ENCODE data around the gene RNF121. TPM values are rescaled to one million over a fixed set of nuclear protein-coding genes. Genes with fewer than 3 reads are reported as not detected.
A peak's percentile ranks its signal among the peaks of the same experiment; 100 is the strongest.

Gene RNF121
- total RNA-seq, 2 donors from 2014 or later: 28.6 to 43.0 TPM

DNA sequence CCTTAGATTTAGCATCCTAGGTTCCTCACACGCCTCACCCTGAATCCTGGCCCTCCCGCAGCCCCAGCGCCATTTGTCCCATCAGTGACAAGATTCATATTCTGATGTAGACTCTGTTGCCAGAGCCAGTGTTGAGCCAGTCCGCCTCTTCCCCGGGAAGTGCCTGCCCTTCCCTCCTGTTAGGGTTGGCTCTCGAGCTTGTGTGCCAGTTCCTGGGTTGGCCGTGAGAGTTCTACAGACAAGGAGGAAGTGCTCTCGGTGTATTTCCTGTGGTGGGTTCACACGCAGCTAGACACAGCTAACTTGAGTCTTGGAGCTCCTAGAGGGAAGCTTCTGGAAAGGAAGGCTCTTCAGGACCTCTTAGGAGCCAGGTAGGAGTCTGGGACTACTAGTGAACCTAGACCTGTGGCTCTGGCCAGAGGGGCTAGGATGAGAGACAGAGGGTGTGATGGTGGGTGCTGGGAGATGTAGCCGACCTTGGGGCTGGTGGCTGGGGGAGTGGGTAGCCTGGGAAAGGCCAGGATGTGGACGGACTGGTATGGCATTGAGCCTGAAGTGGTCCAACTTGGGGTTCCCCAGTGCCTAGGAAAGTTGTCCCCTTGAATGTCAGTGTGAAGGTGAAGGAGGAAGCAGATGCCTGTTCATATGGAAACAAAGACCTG lies 69.9 kb downstream of the RNF121 start, which contains the start of gene IL18BP:
Gene IL18BP, plus strand, starts transcription at position 261 of the 662 bp plus-strand sequence. CDS start 1,076 bp downstream, outside the sequence.
- H3K27me3 ChIP-seq: no peaks in the 10 kb centered on the region
- H3K4me1 ChIP-seq: peaks cover 3% of the 10 kb centered on the region
- peaks cover 12% of the 10 kb centered on the region for H3K36me3 ChIP-seq
- intact Hi-C loops (cut with DNase I): no loop called here
- H3K27ac ChIP-seq: peak within 1 kb of the TSS; percentile 62
- TF ChIP-seq, protein P1, sequence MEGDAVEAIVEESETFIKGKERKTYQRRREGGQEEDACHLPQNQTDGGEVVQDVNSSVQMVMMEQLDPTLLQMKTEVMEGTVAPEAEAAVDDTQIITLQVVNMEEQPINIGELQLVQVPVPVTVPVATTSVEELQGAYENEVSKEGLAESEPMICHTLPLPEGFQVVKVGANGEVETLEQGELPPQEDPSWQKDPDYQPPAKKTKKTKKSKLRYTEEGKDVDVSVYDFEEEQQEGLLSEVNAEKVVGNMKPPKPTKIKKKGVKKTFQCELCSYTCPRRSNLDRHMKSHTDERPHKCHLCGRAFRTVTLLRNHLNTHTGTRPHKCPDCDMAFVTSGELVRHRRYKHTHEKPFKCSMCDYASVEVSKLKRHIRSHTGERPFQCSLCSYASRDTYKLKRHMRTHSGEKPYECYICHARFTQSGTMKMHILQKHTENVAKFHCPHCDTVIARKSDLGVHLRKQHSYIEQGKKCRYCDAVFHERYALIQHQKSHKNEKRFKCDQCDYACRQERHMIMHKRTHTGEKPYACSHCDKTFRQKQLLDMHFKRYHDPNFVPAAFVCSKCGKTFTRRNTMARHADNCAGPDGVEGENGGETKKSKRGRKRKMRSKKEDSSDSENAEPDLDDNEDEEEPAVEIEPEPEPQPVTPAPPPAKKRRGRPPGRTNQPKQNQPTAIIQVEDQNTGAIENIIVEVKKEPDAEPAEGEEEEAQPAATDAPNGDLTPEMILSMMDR (IDR thresholded peaks at IDR 0.05): no peak
- H3K9me3 ChIP-seq: no peaks in the 10 kb centered on the region
- peak within 1 kb of the TSS in 1 of 2 donors; percentile 48 for H3K9ac ChIP-seq (ENCODE audit: low read depth in 2 of 2, low read length in 2 of 2)
- H3K4me3 ChIP-seq: no peak within 1 kb of the TSS
- no peak for DNase-seq

DNA sequence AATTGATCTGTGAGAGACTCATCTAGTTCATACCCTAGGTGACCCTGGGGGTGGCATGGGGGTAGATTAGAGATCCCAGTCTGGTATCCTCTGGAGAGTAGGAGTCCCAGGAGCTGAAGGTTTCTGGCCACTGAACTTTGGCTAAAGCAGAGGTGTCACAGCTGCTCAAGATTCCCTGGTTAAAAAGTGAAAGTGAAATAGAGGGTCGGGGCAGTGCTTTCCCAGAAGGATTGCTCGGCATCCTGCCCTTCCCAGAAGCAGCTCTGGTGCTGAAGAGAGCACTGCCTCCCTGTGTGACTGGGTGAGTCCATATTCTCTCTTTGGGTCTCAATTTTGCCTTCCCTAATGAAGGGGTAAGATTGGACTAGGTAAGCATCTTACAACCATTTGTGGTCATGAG lies 70.5 kb downstream of the RNF121 start:
- intact Hi-C loops (cut with DNase I): no loop called here
- Histone ChIP-seq H3K4me1 (peaks cover 3% of the 10 kb centered on the region), H3K4me3 (no peak overlapping the region), H3K36me3 (peaks cover 16% of the 10 kb centered on the region), H3K27me3 (no peaks in the 10 kb centered on the region), H3K9me3 (no peaks in the 10 kb centered on the region), H3K9ac (ENCODE audit: low read depth in 2 of 2, low read length in 2 of 2) (peak overlapping the region in 1 of 2 donors; percentile 48), H3K27ac (peak overlapping the region; percentile 62)
- TF ChIP-seq, protein P1 (IDR thresholded peaks at IDR 0.05): no peak
- DNase-seq: no peak

DNA sequence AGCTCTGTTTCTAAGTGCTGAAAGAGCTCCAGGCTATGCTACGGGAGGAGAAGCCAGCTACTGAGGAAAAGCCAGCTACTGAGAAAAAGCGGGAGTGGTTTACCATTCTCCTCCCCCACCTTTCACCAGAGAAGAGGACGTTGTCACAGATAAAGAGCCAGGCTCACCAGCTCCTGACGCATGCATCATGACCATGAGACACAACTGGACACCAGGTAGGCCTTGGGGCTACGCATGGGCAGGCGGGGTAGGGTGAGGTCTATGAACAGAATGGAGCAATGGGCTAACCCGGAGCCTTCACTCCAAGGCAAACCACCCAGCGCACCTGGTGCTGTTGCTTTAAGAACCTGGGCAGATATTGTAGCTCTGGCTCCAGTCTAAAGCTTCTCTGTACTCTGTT lies 71.0 kb downstream of the RNF121 start:
- H3K27me3 ChIP-seq: no peaks in the 10 kb centered on the region
- no peaks in the 10 kb centered on the region for H3K9me3 ChIP-seq
- no peak overlapping the region for H3K4me3 ChIP-seq
- H3K36me3 ChIP-seq: peaks cover 21% of the 10 kb centered on the region
- no peak for DNase-seq
- TF ChIP-seq, protein P1 (IDR thresholded peaks at IDR 0.05): no peak
- H3K27ac ChIP-seq: peak overlapping the region; percentile 62
- intact Hi-C loops (cut with DNase I): no loop called here
- H3K9ac ChIP-seq (ENCODE audit: low read depth in 2 of 2, low read length in 2 of 2): peak overlapping the region; percentile 5 to 48
- peaks cover 3% of the 10 kb centered on the region for H3K4me1 ChIP-seq

DNA sequence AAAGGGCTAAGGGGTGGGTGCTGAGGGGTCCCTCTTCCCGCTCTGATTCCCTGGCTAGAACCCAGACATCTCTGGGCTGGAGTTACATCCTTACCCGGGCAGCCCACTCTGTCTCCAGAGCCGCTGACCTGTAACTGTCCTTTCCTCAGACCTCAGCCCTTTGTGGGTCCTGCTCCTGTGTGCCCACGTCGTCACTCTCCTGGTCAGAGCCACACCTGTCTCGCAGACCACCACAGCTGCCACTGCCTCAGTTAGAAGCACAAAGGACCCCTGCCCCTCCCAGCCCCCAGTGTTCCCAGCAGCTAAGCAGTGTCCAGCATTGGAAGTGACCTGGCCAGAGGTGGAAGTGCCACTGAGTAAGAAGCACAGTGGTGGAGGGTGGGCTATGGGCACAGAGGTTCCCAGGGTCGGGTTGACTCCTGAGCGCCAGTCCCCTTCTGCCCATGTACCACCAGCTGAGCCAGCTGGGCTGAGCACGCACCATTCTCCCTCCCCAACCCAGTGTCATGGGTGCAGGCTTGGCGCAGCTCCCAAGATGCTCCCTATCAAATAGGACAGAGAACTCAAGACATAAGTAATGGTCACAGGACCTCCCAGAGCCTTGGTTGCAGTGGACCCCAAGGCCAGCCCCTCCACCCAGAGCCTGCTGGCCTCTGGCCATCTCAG lies 71.5 kb downstream of the RNF121 start:
- Histone ChIP-seq H3K27me3 (no peaks in the 10 kb centered on the region), H3K9me3 (no peaks in the 10 kb centered on the region), H3K9ac (ENCODE audit: low read depth in 2 of 2, low read length in 2 of 2) (peak overlapping the region in 1 of 2 donors; percentile 28), H3K36me3 (peaks cover 26% of the 10 kb centered on the region), H3K4me1 (peaks cover 3% of the 10 kb centered on the region), H3K4me3 (no peak overlapping the region), H3K27ac (peak overlapping the region; percentile 62)
- no peak for DNase-seq
- TF ChIP-seq, protein P1 (IDR thresholded peaks at IDR 0.05): no peak
- intact Hi-C loops (cut with DNase I): no loop called here

DNA sequence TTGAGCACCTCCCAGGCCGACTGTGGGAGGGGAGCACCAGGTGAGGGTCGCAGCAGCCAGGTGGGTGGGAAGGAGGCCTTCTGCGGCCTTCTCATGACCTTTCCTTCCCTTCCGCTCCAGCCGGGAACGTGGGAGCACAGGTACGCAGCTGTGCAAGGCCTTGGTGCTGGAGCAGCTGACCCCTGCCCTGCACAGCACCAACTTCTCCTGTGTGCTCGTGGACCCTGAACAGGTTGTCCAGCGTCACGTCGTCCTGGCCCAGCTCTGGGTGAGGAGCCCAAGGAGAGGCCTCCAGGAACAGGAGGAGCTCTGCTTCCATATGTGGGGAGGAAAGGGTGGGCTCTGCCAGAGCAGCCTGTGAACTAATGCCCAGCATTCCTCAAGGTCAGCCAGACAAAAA lies 72.4 kb downstream of the RNF121 start:
- Histone ChIP-seq H3K36me3 (peaks cover 36% of the 10 kb centered on the region), H3K9me3 (no peaks in the 10 kb centered on the region), H3K9ac (ENCODE audit: low read depth in 2 of 2, low read length in 2 of 2) (no peak overlapping the region), H3K27ac (no peak overlapping the region), H3K4me3 (no peak overlapping the region), H3K4me1 (peaks cover 3% of the 10 kb centered on the region), H3K27me3 (no peaks in the 10 kb centered on the region)
- intact Hi-C loops (cut with DNase I): no loop called here
- TF ChIP-seq, protein P1 (IDR thresholded peaks at IDR 0.05): no peak
- no peak for DNase-seq
